Central memory CD8-positive, alpha-beta T cell (primary cell): ENCODE results near the gene IFI30.
A peak's percentile ranks its signal among the peaks of the same experiment; 100 is the strongest.

Experiments used
- ATAC-seq: fragments of 150-1000 bp; cut with Tn5 transposase; replicated peaks from 2 replicates; pipeline ENCODE4 v1.10.0; 2022; ENCODE audit warnings: mild to moderate bottlenecking, moderate FRiP score, moderate number of reproducible peaks; ENCODE audit not compliant: poor library complexity, severe bottlenecking; ENCODE audit errors: extremely low read depth
- DNase-seq, 2 donors: peaks; one replicate each; pipeline ENCODE4 v3.0.0; 2021; ENCODE audit warnings: low spot score in 2 of 2
- H3K27ac Mint-ChIP-seq: one replicate; pipeline ENCODE4 v1.8.0; 2022; ENCODE audit warnings: low read depth, mild to moderate bottlenecking, moderate library complexity, mixed read lengths
- H3K27me3 Mint-ChIP-seq: one replicate; pipeline ENCODE4 v1.8.0; 2022; ENCODE audit warnings: mixed read lengths
- H3K36me3 Mint-ChIP-seq: one replicate; pipeline ENCODE4 v1.8.0; 2022; ENCODE audit warnings: mild to moderate bottlenecking, moderate library complexity, mixed read lengths; ENCODE audit not compliant: insufficient read depth
- H3K4me1 Mint-ChIP-seq: one replicate; pipeline ENCODE4 v1.8.0; 2022; ENCODE audit warnings: mixed read lengths
- H3K4me3 Mint-ChIP-seq: one replicate; pipeline ENCODE4 v1.8.0; 2022; ENCODE audit warnings: mild to moderate bottlenecking, moderate library complexity, mixed read lengths
- H3K9me3 Mint-ChIP-seq: one replicate; pipeline ENCODE4 v1.8.0; 2022; ENCODE audit warnings: mixed read lengths

IFI30 gene

DNA sequence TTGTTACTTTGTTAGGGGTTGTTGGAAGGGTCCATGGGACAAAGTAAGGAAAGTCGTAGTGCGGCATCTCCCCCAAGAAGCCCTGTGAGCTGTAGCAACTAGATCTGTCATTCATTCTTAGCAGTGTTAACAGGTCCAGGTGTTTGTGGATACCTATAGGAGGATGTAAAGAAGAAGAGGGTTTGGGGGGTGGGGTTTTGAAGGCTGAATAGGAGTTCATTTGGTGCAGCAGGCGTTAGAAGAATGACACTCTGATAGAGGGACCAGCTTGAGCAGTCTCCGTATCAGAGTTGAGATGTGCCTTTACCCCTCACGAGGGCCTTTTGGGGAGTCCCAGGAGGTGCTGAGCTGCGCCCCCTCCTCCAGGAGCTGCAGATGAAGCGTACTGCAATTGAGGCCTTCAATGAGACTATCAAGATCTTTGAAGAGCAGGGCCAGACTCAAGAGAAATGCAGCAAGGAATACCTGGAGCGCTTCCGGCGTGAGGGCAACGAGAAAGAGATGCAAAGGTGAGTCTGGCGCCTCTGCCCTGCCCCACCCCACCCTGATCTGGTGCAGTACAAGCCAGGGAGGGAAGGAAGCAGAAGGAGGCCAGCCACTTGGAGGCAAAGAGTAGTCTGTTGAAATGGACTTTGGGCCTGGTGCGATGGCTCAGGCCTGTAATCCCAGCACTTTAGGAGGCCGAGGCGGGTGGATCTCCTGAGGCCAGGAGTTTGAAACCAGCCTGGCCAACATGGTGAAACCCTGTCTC, 7.6 kb upstream of the IFI30 start:
- peaks cover 32% of the 10 kb centered on the region for H3K36me3 Mint-ChIP-seq
- H3K9me3 Mint-ChIP-seq: no peaks in the 10 kb centered on the region
- no peak for ATAC-seq
- DNase-seq: no peak
- no peak overlapping the region for H3K4me3 Mint-ChIP-seq
- no peaks in the 10 kb centered on the region for H3K27me3 Mint-ChIP-seq
- no peak overlapping the region for H3K27ac Mint-ChIP-seq
- peaks cover 9% of the 10 kb centered on the region for H3K4me1 Mint-ChIP-seq

DNA sequence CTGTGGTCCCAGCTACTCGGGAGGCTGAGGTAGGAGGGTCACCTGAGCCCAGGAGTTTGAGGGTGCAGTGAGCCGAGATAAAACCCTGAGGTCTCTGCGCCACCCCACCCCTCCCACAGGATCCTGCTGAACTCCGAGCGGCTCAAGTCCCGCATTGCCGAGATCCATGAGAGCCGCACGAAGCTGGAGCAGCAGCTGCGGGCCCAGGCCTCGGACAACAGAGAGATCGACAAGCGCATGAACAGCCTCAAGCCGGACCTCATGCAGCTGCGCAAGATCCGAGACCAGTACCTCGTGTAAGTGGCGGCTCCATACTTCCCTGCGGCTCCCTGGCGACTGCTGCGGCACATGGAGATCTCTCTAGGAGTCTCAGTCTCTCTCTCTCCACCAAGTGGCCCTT, 6.6 kb upstream of the IFI30 start:
- no peaks in the 10 kb centered on the region for H3K9me3 Mint-ChIP-seq
- H3K4me3 Mint-ChIP-seq: no peak overlapping the region
- H3K27me3 Mint-ChIP-seq: no peaks in the 10 kb centered on the region
- no peak for ATAC-seq
- peaks cover 33% of the 10 kb centered on the region for H3K36me3 Mint-ChIP-seq
- DNase-seq: no peak
- peaks cover 5% of the 10 kb centered on the region for H3K4me1 Mint-ChIP-seq
- H3K27ac Mint-ChIP-seq: no peak overlapping the region

DNA sequence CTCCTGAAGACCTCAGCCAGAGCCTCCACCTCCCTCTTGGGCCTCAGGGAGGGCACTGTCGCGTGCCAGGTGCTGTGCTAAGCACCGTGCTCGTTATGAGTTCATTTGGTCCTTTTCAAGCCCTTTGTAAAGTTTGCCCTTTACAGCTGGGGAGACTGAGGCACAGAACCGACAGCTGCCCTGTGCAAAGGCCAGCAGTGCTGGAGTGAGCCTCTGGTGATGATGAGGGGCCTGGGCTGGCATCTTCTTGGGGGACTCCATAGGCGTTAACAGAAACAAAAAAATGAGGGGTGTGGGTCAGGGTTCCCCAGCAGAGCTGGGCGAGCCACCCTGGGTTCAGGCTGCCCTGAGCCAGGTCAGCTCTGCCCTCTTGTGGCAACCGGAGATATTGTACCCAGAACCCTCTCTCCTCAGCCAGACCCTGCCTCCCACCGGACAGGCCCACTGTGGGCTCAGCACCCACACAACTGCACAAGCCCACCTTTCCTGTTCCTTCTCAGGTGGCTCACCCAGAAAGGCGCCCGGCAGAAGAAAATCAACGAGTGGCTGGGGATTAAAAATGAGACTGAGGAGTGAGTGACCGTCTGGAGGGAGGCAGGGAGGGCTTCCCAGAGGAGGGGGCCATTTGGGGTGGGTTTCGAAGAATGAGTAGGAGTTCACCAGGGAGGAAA, 5.5 kb upstream of the IFI30 start:
- no peak overlapping the region for H3K27ac Mint-ChIP-seq
- DNase-seq (peak; percentile 38 to 40), ATAC-seq (peak; percentile 65)
- peaks cover 10% of the 10 kb centered on the region for H3K4me1 Mint-ChIP-seq
- H3K27me3 Mint-ChIP-seq: no peaks in the 10 kb centered on the region
- H3K4me3 Mint-ChIP-seq: no peak overlapping the region
- H3K36me3 Mint-ChIP-seq: peaks cover 31% of the 10 kb centered on the region
- no peaks in the 10 kb centered on the region for H3K9me3 Mint-ChIP-seq

DNA sequence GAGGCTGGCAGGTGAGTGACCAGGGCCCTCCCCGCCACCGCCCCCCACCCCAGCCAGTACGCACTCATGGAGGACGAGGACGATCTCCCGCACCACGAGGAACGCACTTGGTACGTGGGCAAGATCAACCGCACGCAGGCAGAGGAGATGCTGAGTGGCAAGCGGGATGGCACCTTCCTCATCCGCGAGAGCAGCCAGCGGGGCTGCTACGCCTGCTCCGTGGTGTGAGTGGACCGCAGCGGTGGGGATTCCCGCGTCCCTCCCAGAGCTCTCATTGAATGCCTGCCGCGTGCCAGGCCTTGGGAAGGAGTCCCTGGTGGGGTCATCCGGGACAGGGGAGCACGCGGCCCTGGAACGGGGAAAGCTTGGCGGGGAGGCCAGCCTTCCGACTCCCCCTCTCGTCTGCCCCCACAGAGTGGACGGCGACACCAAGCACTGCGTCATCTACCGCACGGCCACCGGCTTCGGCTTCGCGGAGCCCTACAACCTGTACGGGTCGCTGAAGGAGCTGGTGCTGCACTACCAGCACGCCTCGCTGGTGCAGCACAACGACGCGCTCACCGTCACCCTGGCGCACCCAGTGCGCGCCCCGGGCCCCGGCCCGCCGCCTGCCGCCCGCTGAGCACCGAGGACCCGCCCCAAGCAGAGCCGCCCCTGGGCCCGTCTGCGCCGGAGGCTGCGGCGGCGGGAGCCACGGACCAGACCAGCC, 4.8 kb upstream of the IFI30 start:
- DNase-seq: no peak
- Mint-ChIP-seq H3K4me3 (no peak overlapping the region), H3K4me1 (peaks cover 18% of the 10 kb centered on the region), H3K27ac (no peak overlapping the region), H3K27me3 (no peaks in the 10 kb centered on the region), H3K9me3 (no peaks in the 10 kb centered on the region), H3K36me3 (peaks cover 24% of the 10 kb centered on the region)
- no peak for ATAC-seq

DNA sequence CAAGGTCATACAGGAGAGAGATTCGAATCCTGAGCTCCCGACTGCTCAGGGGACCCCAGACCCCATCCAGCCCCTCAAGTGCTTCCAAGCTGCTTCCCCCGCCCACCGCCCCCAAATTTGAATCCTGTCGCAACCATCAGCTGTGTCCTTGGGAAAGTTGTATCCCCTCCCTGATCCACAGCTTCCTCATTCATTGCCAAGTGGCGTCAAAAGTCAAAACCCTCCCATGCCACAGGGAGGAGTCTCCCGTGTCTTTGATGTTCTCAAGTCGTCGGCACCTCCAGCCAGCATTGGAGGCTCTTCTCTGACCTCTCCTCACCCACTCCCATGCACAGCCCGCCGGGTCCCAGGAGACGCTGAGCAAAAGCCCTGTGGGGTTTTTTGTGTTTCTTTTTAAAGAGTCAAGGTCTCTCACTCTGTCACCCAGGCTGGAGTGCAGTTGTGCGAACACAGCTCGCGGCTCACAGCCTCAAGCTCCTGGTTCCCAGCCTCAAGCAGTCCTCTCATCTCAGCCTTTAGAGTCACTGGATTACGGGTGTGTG, 2.8 kb upstream of the IFI30 start:
- peaks cover 24% of the 10 kb centered on the region for H3K4me1 Mint-ChIP-seq
- H3K27me3 Mint-ChIP-seq: no peaks in the 10 kb centered on the region
- no peaks in the 10 kb centered on the region for H3K9me3 Mint-ChIP-seq
- H3K4me3 Mint-ChIP-seq: no peak overlapping the region
- DNase-seq (no peak), ATAC-seq (no peak)
- H3K36me3 Mint-ChIP-seq: peaks cover 21% of the 10 kb centered on the region
- no peak overlapping the region for H3K27ac Mint-ChIP-seq

DNA sequence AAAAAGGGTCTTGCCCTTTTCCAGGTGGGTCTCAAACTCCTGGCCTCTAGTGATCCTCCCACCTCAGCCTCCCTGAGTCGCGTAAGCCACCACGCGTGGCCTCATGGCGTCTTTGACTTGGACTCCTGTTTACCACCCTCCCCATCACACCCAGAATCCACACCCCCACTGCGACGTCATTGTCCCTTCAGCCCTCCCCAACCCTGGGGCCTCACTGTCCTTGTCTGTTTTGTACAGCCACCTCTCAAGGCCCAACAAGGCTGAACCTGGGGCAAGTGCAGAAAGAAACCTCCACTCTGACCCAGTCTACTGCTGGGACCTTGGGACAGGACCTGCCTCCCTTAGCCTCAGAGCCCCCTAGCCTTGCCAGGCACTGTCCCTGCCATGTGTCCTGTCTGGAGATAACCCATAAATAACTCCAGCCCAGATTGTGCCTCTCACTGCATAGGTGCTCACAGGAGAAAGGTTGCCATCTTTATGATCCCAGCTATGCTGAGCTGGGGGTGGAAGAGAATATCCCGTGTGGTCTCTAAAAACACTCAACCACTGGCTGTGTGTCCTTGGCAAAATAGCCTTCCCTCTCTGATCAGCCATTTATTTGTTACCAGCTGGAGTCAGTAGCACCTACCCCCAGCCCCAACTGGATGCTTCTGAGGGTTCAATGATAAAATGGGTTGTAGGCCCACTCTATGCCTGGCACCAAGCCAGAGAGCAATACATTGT, 1.8 kb upstream of the IFI30 start:
- Mint-ChIP-seq H3K9me3 (no peaks in the 10 kb centered on the region), H3K4me1 (peaks cover 24% of the 10 kb centered on the region), H3K36me3 (peaks cover 14% of the 10 kb centered on the region), H3K4me3 (no peak overlapping the region), H3K27me3 (no peaks in the 10 kb centered on the region), H3K27ac (no peak overlapping the region)
- ATAC-seq: no peak
- DNase-seq: no peak

DNA sequence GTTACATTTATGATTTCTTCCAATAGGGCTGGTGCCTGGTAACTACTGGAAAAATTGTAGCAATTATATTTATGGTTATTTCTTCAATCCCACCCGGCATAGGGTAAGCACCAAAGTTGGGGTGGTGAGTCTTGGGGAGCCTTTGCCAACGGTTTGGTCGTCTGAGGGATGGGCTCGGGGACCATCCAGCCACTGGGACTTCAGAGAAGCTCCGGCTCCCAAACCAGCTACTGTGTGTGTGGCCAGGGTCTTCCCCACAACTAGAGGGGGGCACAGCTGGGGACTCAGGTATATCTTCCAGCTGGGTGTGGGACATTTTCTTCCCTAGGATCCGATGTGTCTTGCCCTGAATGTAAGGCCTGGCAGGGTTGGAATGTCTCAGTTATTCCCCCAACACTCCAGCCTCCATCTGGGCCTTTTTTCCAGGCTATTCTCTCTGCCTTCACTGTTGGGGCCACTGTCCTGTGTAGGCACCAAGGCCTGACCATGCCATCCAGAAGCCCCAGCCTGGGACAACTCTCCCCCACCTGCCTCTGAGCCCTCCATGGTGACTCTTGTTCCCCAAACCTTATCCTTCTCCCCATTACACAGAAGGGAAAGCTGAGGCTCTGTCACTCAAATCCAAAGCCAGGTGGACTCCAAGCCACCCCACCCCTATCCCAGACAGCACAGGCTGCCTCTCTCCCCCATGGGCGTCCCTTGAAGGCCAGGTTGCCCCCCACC, 1.1 kb upstream of the IFI30 start:
- DNase-seq: no peak
- H3K4me3 Mint-ChIP-seq: peak overlapping the region; percentile 90
- H3K27ac Mint-ChIP-seq: peak overlapping the region; percentile 65
- ATAC-seq: no peak
- H3K36me3 Mint-ChIP-seq: peaks cover 15% of the 10 kb centered on the region
- no peaks in the 10 kb centered on the region for H3K27me3 Mint-ChIP-seq
- H3K4me1 Mint-ChIP-seq: peaks cover 24% of the 10 kb centered on the region
- no peaks in the 10 kb centered on the region for H3K9me3 Mint-ChIP-seq

DNA sequence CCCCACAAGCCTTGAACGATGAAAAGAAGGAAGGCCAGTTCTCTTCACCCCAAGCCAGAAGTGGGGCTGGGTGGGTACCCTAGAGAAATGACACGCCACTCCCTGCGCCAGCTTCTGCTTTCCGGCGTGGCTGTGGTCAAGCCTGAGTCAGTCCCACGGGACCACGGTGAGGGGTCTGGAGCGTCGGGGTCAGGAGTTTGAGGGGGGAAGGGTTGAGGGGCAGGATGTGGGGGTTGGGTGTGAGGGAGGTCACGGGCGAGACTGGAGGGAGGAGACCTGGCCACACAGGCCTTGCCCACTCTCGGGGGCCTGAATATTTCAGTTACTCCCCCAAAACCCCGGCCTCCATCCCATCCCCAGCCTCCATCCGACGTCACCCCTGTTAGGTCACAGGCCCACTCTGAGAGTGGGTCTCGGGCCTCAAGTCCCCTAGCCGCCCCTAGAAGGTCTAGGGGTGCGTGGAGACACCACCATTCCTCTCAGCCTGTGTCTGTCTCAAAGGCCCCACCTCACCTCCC, 500 bp upstream of the IFI30 start:
- ATAC-seq (peak; percentile 7), DNase-seq (no peak)
- Mint-ChIP-seq H3K27me3 (no peaks in the 10 kb centered on the region), H3K27ac (peak overlapping the region; percentile 78), H3K4me3 (peak overlapping the region; percentile 90), H3K36me3 (peaks cover 16% of the 10 kb centered on the region), H3K4me1 (peaks cover 21% of the 10 kb centered on the region), H3K9me3 (no peaks in the 10 kb centered on the region)

DNA sequence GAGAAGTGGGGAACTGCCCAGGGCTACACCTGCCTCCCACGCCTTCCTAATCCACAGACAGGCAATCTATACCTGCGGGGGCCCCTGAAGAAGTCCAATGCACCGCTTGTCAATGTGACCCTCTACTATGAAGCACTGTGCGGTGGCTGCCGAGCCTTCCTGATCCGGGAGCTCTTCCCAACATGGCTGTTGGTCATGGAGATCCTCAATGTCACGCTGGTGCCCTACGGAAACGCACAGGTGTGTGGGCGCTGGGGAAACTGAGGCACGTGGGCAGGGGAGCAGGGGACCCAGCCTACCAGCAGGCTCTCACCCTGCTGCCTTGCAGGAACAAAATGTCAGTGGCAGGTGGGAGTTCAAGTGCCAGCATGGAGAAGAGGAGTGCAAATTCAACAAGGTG, 1.4 kb downstream of the IFI30 start:
- H3K4me3 Mint-ChIP-seq: peak overlapping the region; percentile 90
- no peak overlapping the region for H3K27ac Mint-ChIP-seq
- H3K9me3 Mint-ChIP-seq: no peaks in the 10 kb centered on the region
- ATAC-seq: no peak
- H3K36me3 Mint-ChIP-seq: peaks cover 11% of the 10 kb centered on the region
- no peaks in the 10 kb centered on the region for H3K27me3 Mint-ChIP-seq
- no peak for DNase-seq
- peaks cover 18% of the 10 kb centered on the region for H3K4me1 Mint-ChIP-seq

DNA sequence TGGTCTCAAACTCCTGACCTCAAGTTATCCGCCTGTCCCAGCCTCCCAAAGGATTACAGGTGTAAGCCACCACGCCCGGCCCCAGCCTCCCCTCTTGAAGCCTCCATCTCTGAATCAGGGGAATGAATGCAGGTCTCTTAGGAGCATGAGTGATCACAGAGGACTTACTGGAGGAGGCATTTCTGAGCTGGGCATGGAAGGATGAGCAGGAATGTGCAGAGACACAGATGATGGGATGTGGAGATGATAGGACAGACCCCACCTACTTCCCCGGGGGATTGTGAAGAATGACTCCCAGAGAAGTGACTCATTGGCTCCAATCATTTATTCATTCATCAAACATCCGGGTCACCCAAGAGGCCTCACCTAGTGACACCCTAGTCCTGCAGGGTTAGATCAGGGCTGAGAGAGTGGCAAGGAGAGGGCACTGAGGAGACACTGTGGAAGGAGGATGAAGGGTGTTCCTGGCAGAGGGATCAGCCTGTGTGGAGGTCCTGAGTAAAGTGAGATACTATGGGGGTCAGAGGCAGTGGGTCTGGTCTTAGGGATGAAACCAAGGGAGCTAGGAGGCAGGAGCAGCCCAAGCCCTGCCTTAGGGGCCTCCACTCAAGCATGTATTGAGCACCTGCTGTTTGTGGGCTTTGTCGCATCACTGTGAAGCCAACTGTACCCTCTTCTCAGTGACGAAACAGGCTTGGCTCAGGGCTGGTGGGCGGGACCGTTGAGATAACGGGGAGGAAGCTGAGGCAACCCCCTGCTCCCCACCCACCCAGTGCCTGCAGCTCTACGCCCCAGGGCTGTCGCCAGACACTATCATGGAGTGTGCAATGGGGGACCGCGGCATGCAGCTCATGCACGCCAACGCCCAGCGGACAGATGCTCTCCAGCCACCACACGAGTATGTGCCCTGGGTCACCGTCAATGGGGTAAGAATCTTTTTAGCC, 3.0 kb downstream of the IFI30 start:
- H3K4me3 Mint-ChIP-seq: no peak overlapping the region

DNA sequence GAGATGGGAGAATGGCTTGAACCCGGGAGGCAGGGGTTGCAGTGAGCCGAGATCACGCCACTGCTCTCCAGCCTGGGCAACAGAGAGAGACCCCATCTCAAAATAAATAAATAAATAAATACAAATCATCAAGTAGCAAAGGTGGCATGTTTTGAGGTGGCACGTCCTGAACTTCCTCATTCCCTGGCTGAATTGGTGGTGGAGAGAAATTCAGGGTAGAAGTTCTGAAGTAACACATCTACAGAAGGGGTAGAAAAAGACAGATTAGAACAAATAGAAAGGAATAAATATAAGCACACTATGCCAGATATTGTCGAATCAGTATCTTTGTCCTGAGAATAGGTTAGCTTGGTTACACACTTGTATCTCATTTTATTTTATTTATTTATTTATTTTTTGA, 6.3 kb downstream of the IFI30 start:
- Mint-ChIP-seq H3K9me3 (no peaks in the 10 kb centered on the region), H3K27me3 (no peaks in the 10 kb centered on the region), H3K27ac (no peak overlapping the region), H3K4me1 (no peaks in the 10 kb centered on the region), H3K36me3 (peaks cover 6% of the 10 kb centered on the region), H3K4me3 (no peak overlapping the region)
- ATAC-seq (no peak), DNase-seq (no peak)

More for the DNA sequence above, 3.0 kb downstream of the IFI30 start:
- no peak for DNase-seq
- Mint-ChIP-seq H3K4me1 (peaks cover 18% of the 10 kb centered on the region), H3K27me3 (no peaks in the 10 kb centered on the region), H3K36me3 (peaks cover 8% of the 10 kb centered on the region), H3K9me3 (no peaks in the 10 kb centered on the region), H3K27ac (no peak overlapping the region)
- no peak for ATAC-seq
